H1 (cell line): ENCODE results near the gene CCDC178.

Experiments
- ATF3 ChIP-seq: IDR thresholded peaks from 2 replicates; pipeline ENCODE4 v1.6.1; 2011; ENCODE audit warnings: low read depth, mild to moderate bottlenecking, low read length; ENCODE audit not compliant: insufficient read depth
- CEBPB ChIP-seq: IDR thresholded peaks from 2 replicates; pipeline ENCODE4 v1.6.1; 2012; ENCODE audit warnings: low read depth, low read length
- CHD2 ChIP-seq: IDR thresholded peaks from 2 replicates; pipeline ENCODE4 v1.6.1; 2012; ENCODE audit warnings: low read length, improper control_type of control experiment
- CTCF ChIP-seq, 3 experiments: IDR thresholded peaks; 1 replicate in 2 of 3; 2 replicates in 1 of 3; pipeline versions ENCODE4 v1.5.1 to v1.6.1; 2011; ENCODE audit warnings: low read length in 3 of 3, mild to moderate bottlenecking in 3 of 3, inconsistent platforms in 2 of 3, low read depth in 1 of 3, moderate library complexity in 1 of 3; ENCODE audit not compliant: insufficient read depth in 1 of 3; ENCODE audit errors: control extremely low read depth in 1 of 3
- EGR1 ChIP-seq: IDR thresholded peaks from 2 replicates; pipeline ENCODE4 v1.6.1; 2011; ENCODE audit warnings: low read depth, low read length, borderline replicate concordance
- HDAC2 ChIP-seq, 2 experiments: fragments of 300-600 bp in 1 of 2; sonication (generic) in 1 of 2; IDR thresholded peaks; 2 replicates each; pipeline ENCODE4 v1.6.1; 2011 to 2012; ENCODE audit warnings: low read depth in 2 of 2, low read length in 2 of 2, mild to moderate bottlenecking in 2 of 2, moderate library complexity in 2 of 2, borderline replicate concordance in 1 of 2, inconsistent platforms in 1 of 2
- HDAC6 ChIP-seq: IDR thresholded peaks from one replicate; pipeline ENCODE4 v1.7.1; 2012; ENCODE audit warnings: low read depth, mild to moderate bottlenecking, inconsistent platforms, low read length, moderate library complexity
- KDM5A ChIP-seq: fragments of 200-600 bp; IDR thresholded peaks from 2 replicates; pipeline ENCODE4 v1.7.1; 2012; ENCODE audit warnings: mild to moderate bottlenecking, low read length, inconsistent platforms, mixed read lengths
- POLR2A ChIP-seq, 2 experiments: IDR thresholded peaks; 1 replicate in 1 of 2; 2 replicates in 1 of 2; pipeline ENCODE4 v1.6.1; 2011; ENCODE audit warnings: low read depth in 2 of 2, low read length in 2 of 2, mild to moderate bottlenecking in 2 of 2; ENCODE audit errors: control extremely low read depth in 1 of 2
- TF ChIP-seq, protein P1 (sequence below): IDR thresholded peaks from 2 replicates; pipeline ENCODE4 v1.6.1; 2012; ENCODE audit warnings: inconsistent platforms

DNA sequence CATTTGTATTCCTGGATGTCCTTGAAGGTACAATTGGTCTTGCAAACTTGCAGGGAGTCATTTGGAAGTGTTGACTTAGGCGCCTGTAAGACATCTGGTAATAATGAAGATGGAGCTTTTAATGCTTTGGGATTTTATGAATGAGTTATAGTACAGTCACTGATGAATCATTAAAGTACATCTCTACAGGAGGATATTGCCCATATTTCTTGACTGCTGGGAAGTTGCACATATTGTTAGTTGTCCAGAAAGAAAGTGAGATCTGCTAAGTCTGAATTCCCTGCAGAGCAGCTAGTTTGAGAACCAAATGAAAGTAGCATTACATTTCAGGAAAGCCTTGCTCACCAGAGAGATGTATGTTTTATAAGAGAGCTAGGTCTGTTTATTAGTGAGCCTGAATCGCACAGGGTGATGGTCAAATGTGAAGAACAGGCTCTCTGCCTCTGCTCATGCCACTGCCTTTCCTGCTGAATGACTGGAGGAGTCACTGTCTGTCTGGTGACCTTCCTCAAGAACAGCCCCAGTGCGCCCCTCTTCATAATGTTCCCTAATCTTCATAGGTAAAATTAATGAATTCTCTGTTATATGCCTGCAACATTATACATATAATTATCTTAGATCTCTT lies 528.7 kb downstream of the CCDC178 start:
- TF ChIP-seq POLR2A (IDR thresholded peaks at IDR 0.05; ENCODE audit: control extremely low read depth in 1 of 2, low read depth in 2 of 2, low read length in 2 of 2) (no peak), EGR1 (no peak), CTCF (IDR thresholded peaks at IDR 0.05; ENCODE audit: control extremely low read depth in 1 of 3, insufficient read depth in 1 of 3, low read depth in 1 of 3, low read length in 3 of 3) (no peak), CEBPB (no peak), CHD2 (no peak), HDAC6 (no peak), KDM5A (no peak), ATF3 (no peak), HDAC2 (IDR thresholded peaks at IDR 0.05; ENCODE audit: borderline replicate concordance in 1 of 2, low read depth in 2 of 2, low read length in 2 of 2) (no peak)
- TF ChIP-seq, protein P1, sequence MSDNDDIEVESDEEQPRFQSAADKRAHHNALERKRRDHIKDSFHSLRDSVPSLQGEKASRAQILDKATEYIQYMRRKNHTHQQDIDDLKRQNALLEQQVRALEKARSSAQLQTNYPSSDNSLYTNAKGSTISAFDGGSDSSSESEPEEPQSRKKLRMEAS: no peak
